ENCODE results near the gene C14orf132. TPM values are rescaled to one million over a fixed set of nuclear protein-coding genes. Genes with fewer than 3 reads are reported as not detected.

Gene C14orf132
- total and polyA plus RNA-seq, 2 donors, result 1.7 to 4.3 TPM

DNA sequence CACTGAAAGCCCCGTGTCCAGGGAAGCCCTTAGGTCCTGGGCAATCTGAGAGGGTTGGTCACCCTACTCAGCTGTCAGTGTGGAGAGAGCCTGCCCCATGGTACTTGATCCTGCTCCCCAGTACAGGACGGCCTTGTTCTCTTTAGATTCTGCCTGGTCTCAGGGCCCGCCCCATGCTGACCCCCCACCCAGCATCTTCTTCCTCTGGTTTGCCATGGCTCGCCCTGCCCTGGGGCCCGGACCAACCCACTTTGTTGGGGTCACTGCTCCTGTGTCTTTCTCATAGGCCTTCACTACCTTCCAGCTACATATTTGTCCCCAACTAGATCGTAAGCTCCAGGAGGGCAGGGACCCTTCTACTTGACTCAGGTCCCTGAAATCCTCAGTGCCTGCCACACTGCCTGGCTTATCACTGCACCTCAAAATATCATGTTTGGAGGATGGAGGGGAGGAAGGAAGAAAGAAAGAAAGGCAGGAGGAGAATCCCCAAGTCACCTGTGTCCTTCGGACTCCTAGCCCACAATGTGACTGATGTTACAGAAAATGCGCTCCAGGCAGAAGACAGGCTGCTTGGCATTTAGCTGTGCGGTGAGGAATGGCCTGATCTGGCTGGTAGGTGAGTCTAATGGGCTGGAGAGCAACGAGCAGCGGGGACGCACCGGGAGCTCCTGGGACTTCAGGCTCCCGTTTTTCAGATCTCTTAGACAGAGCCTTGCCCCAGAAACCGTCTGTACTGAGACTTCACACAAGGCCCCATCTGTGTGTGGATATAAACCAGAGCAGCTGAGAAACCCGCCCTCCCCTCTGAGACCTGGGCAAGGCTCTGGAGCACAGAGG is 66.1 kb downstream of the C14orf132 start:
- Histone ChIP-seq H3K27ac (ENCODE audit: low read depth in 1 of 2, low read length in 1 of 2) (no peak overlapping the region), H3K27me3 (ENCODE audit: control insufficient read depth in 2 of 2, insufficient read depth in 1 of 2, low read length in 1 of 2) (no peaks in the 10 kb centered on the region), H3K36me3 (ENCODE audit: control insufficient read depth in 2 of 2, insufficient read depth in 2 of 2, low read length in 1 of 2) (no peaks in the 10 kb centered on the region), H3K4me1 (ENCODE audit: control insufficient read depth in 2 of 2, insufficient read depth in 2 of 2, low read length in 2 of 2) (no peaks in the 10 kb centered on the region), H3K4me3 (ENCODE audit: low read length in 2 of 2) (no peak overlapping the region), H3K9me3 (ENCODE audit: control insufficient read depth in 2 of 2, insufficient read depth in 1 of 2, low read length in 1 of 2) (no peaks in the 10 kb centered on the region)
- 94% methylated on average over 16 of the region's 16 CpGs for WGBS
- no peak for DNase-seq (ENCODE audit: low read depth in 6 of 9, low spot score in 9 of 9)

DNA sequence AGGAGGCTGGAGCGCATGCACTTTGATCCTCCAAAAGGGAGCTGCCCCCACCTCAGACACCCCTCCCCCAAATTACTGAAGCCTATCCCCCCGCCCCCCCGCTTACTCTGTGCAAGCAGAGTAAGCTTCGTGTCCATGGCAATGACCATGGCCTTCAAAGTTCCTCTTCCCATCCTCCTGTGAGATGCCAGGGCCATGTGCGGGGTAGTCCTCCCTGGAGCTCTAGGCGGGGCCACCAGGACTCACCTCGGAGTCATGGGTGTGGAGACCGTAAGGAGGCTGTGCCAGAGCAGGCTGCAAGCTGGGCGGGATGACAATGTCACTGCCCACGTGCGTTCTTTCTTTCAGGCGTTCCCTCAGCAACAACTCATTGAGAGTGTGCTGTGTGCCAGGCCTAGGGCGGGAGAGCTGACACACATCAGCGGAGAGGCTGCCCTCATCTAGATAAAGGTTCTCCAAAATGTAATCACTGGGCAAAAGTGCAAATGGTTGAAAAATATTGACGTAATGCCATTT is 66.8 kb downstream of the C14orf132 start:
- 93% methylated on average over 15 of the region's 15 CpGs for WGBS
- Histone ChIP-seq H3K36me3 (ENCODE audit: control insufficient read depth in 2 of 2, insufficient read depth in 2 of 2, low read length in 1 of 2) (no peaks in the 10 kb centered on the region), H3K27me3 (ENCODE audit: control insufficient read depth in 2 of 2, insufficient read depth in 1 of 2, low read length in 1 of 2) (no peaks in the 10 kb centered on the region), H3K4me3 (ENCODE audit: low read length in 2 of 2) (no peak overlapping the region), H3K9me3 (ENCODE audit: control insufficient read depth in 2 of 2, insufficient read depth in 1 of 2, low read length in 1 of 2) (no peaks in the 10 kb centered on the region), H3K27ac (ENCODE audit: low read depth in 1 of 2, low read length in 1 of 2) (no peak overlapping the region), H3K4me1 (ENCODE audit: control insufficient read depth in 2 of 2, insufficient read depth in 2 of 2, low read length in 2 of 2) (no peaks in the 10 kb centered on the region)
- no peak for DNase-seq (ENCODE audit: low read depth in 6 of 9, low spot score in 9 of 9)

DNA sequence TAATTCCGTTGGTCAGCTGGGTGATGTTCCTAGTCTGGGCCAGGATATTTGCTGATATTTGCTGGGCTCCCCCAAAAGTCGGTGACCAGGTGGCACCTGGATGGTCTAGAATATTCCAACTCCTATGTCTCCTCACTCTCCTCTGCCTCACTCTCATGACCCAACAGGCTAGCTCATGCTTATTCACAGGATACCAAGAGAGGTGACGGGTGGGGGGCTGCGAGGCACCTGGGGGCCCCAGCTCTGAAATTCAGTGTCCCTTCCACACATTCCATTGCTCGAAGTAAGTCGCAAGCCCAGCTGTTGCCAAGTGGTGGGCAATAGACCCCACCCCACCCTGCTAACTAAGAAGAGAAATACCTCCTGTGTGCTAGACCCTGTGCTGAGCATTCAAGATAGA is 67.7 kb downstream of the C14orf132 start:
- no peak for DNase-seq (ENCODE audit: low read depth in 6 of 9, low spot score in 9 of 9)
- Histone ChIP-seq H3K4me1 (ENCODE audit: control insufficient read depth in 2 of 2, insufficient read depth in 2 of 2, low read length in 2 of 2) (no peaks in the 10 kb centered on the region), H3K36me3 (ENCODE audit: control insufficient read depth in 2 of 2, insufficient read depth in 2 of 2, low read length in 1 of 2) (no peaks in the 10 kb centered on the region), H3K4me3 (ENCODE audit: low read length in 2 of 2) (no peak overlapping the region), H3K27me3 (ENCODE audit: control insufficient read depth in 2 of 2, insufficient read depth in 1 of 2, low read length in 1 of 2) (no peaks in the 10 kb centered on the region), H3K27ac (ENCODE audit: low read depth in 1 of 2, low read length in 1 of 2) (no peak overlapping the region), H3K9me3 (ENCODE audit: control insufficient read depth in 2 of 2, insufficient read depth in 1 of 2, low read length in 1 of 2) (no peaks in the 10 kb centered on the region)
- WGBS, result 91% methylated on average over 6 of the region's 6 CpGs

DNA sequence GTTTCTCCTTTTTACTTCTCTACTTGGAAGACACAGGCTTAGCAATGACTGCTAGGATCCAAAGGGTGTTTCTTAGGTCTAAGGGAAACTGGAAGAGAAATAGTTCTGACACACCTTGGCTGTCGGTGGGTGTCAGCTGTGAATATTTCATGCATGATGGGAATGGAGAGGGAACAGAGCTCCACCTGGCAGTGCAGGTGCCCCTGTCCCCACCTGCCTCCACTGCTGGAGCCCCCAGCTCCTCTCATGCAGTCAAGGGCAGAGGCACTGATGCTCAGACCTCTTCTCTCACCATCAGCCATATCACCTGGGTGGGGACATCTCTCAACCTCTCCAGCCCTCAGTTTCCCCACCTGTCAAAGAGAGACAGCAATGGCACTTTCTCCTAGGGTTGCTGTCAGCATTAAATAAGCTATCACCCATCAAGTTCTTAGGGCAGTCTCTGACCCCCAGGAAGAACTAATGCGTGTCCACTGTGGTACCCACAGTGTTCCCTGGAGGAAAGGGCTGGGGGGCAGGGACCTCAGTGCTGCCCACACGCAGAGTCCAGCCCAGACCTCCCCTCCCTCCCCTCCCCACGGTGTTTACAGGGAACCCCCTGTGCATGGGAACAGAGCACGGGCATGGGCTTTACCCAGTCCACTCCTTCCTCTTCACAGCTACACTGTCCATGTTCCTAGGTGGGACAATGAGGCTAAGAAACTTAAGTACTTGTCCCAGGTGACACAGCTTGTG is 69.1 kb downstream of the C14orf132 start:
- H3K4me3 ChIP-seq (ENCODE audit: low read length in 2 of 2), result no peak overlapping the region
- WGBS, result 84% methylated on average over 5 of the region's 5 CpGs
- no peak for DNase-seq (ENCODE audit: low read depth in 6 of 9, low spot score in 9 of 9)

DNA sequence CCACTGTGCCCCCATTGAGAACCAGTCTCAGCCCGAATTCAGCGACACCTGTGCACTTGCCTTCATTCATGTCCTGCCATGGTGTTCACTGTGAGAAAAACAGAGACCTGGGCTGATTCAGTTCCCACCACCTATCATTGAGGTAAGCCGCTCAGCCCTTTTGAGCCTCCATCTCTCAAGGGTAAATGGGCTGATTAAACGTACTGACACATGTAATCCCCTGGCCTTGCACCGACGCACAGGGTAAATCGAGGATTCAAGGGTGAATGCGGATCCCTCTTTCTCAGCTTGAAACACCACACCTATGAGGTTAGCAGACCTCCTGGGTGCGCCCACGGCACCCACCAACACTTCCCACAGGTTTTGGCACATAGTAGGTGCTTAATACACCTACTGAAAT is 69.7 kb downstream of the C14orf132 start:
- H3K36me3 ChIP-seq (ENCODE audit: control insufficient read depth in 2 of 2, insufficient read depth in 2 of 2, low read length in 1 of 2), result no peaks in the 10 kb centered on the region
- no peaks in the 10 kb centered on the region for H3K27me3 ChIP-seq (ENCODE audit: control insufficient read depth in 2 of 2, insufficient read depth in 1 of 2, low read length in 1 of 2)
- no peak overlapping the region for H3K27ac ChIP-seq (ENCODE audit: low read depth in 1 of 2, low read length in 1 of 2)
- DNase-seq (ENCODE audit: low read depth in 6 of 9, low spot score in 9 of 9), result no peak
- H3K9me3 ChIP-seq (ENCODE audit: control insufficient read depth in 2 of 2, insufficient read depth in 1 of 2, low read length in 1 of 2), result no peaks in the 10 kb centered on the region
- H3K4me1 ChIP-seq (ENCODE audit: control insufficient read depth in 2 of 2, insufficient read depth in 2 of 2, low read length in 2 of 2), result no peaks in the 10 kb centered on the region
- H3K4me3 ChIP-seq (ENCODE audit: low read length in 2 of 2), result no peak overlapping the region
- 98% methylated on average over 10 of the region's 10 CpGs for WGBS

More for the DNA sequence above, 69.1 kb downstream of the C14orf132 start:
- Histone ChIP-seq H3K4me1 (ENCODE audit: control insufficient read depth in 2 of 2, insufficient read depth in 2 of 2, low read length in 2 of 2) (no peaks in the 10 kb centered on the region), H3K27me3 (ENCODE audit: control insufficient read depth in 2 of 2, insufficient read depth in 1 of 2, low read length in 1 of 2) (no peaks in the 10 kb centered on the region), H3K36me3 (ENCODE audit: control insufficient read depth in 2 of 2, insufficient read depth in 2 of 2, low read length in 1 of 2) (no peaks in the 10 kb centered on the region), H3K27ac (ENCODE audit: low read depth in 1 of 2, low read length in 1 of 2) (no peak overlapping the region), H3K9me3 (ENCODE audit: control insufficient read depth in 2 of 2, insufficient read depth in 1 of 2, low read length in 1 of 2) (no peaks in the 10 kb centered on the region)

DNA sequence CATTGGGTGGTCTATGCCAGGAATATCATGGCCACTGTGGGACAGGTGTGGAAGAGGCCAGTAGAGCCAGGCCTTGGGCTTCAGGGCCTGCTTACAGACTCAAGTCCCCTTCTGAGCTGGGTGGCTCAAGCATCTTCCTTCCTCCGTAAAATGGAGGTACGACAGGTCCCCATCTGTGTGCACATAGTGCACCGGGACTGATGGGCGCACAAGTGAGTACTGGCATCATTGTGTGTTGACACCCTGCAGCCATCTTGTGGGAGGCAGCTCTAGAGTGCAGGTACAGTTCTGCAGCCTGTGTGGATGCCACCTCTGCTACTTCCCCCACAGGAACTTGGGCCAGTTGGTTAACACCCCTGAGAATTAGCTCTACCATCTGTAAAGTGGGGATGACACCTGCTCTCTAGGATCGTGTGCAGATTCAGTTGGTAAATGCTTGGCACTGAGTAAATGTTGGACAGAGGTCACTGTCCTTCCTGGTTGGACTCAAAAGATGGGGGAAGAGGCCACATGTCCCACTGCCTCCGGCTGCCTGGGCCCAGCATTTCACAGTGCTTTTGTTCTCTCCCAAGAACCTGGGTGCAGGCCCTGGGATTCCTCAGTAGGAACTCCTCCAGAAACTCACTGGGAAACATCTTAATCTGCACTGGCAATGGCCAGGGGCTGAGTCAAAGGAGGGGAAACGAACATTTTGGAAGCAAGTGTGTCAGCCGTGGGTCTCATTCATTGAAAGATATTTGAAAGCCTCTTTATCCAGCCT is 70.6 kb downstream of the C14orf132 start:
- Histone ChIP-seq H3K27me3 (ENCODE audit: control insufficient read depth in 2 of 2, insufficient read depth in 1 of 2, low read length in 1 of 2) (no peaks in the 10 kb centered on the region), H3K9me3 (ENCODE audit: control insufficient read depth in 2 of 2, insufficient read depth in 1 of 2, low read length in 1 of 2) (no peaks in the 10 kb centered on the region), H3K36me3 (ENCODE audit: control insufficient read depth in 2 of 2, insufficient read depth in 2 of 2, low read length in 1 of 2) (no peaks in the 10 kb centered on the region), H3K4me3 (ENCODE audit: low read length in 2 of 2) (no peak overlapping the region), H3K27ac (ENCODE audit: low read depth in 1 of 2, low read length in 1 of 2) (no peak overlapping the region), H3K4me1 (ENCODE audit: control insufficient read depth in 2 of 2, insufficient read depth in 2 of 2, low read length in 2 of 2) (no peaks in the 10 kb centered on the region)
- 93% methylated on average over 8 of the region's 8 CpGs for WGBS
- DNase-seq (ENCODE audit: low read depth in 6 of 9, low spot score in 9 of 9), result no peak

DNA sequence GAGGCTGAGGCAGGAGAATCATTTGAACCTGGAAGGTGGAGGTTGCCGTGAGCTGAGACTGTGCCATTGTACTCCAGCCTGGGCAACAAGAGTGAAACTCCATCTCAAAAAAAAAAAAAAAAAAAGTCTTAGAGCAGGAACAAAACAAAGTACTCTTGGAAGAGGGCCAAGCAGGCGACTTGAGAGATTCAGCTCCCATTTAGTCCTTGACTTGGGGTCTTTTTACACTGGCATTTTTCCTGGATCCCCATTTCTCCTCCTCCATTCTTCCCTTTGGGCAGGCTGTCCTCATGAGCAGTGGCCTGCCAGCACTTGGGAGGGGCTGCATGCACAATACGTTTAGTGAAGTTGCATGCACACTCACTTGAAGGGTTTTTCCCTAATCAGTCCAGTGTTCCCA is 72.9 kb downstream of the C14orf132 start:
- no peaks in the 10 kb centered on the region for H3K36me3 ChIP-seq (ENCODE audit: control insufficient read depth in 2 of 2, insufficient read depth in 2 of 2, low read length in 1 of 2)
- H3K4me3 ChIP-seq (ENCODE audit: low read length in 2 of 2), result no peak overlapping the region
- DNase-seq (ENCODE audit: low read depth in 6 of 9, low spot score in 9 of 9), result no peak
- 83% methylated on average over 3 of the region's 3 CpGs for WGBS
- no peak overlapping the region for H3K27ac ChIP-seq (ENCODE audit: low read depth in 1 of 2, low read length in 1 of 2)
- H3K9me3 ChIP-seq (ENCODE audit: control insufficient read depth in 2 of 2, insufficient read depth in 1 of 2, low read length in 1 of 2), result no peaks in the 10 kb centered on the region
- H3K27me3 ChIP-seq (ENCODE audit: control insufficient read depth in 2 of 2, insufficient read depth in 1 of 2, low read length in 1 of 2), result no peaks in the 10 kb centered on the region
- H3K4me1 ChIP-seq (ENCODE audit: control insufficient read depth in 2 of 2, insufficient read depth in 2 of 2, low read length in 2 of 2), result no peaks in the 10 kb centered on the region

DNA sequence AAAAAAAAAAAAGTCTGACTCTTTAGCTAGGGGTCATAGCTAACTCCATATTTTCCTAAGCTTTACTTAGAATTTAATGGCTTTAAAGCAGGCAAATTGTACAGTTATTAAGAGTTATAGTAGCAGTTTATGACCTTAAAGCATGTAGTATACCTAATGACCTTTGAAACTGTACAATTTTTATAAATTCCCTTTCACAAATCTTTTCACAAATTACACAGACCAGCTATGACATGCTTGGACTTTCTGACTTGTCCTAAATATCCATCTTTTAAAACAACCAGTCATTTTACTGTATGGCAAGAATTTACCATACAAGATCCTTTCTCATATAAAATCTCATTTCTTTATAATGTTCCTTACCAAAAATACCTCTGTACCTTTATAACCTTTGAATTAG is 74.8 kb downstream of the C14orf132 start:
- H3K4me1 ChIP-seq (ENCODE audit: control insufficient read depth in 2 of 2, insufficient read depth in 2 of 2, low read length in 2 of 2), result no peaks in the 10 kb centered on the region
- H3K27ac ChIP-seq (ENCODE audit: low read depth in 1 of 2, low read length in 1 of 2), result no peak overlapping the region
- H3K27me3 ChIP-seq (ENCODE audit: control insufficient read depth in 2 of 2, insufficient read depth in 1 of 2, low read length in 1 of 2), result no peaks in the 10 kb centered on the region
- no peaks in the 10 kb centered on the region for H3K9me3 ChIP-seq (ENCODE audit: control insufficient read depth in 2 of 2, insufficient read depth in 1 of 2, low read length in 1 of 2)
- no peaks in the 10 kb centered on the region for H3K36me3 ChIP-seq (ENCODE audit: control insufficient read depth in 2 of 2, insufficient read depth in 2 of 2, low read length in 1 of 2)
- DNase-seq (ENCODE audit: low read depth in 6 of 9, low spot score in 9 of 9), result no peak
- H3K4me3 ChIP-seq (ENCODE audit: low read length in 2 of 2), result no peak overlapping the region

All from thymus (tissue), 11 donors.